Activated CD4-positive, alpha-beta T cell treated with anti-CD3 and anti-CD28 coated beads for 48 hours (primary cell): Measurements from ENCODE around the gene DGKD.

ENCODE experiments used
- DNase-seq: peaks from one replicate; pipeline ENCODE4 v3.0.0-alpha.2; 2020

DGKD gene

DNA sequence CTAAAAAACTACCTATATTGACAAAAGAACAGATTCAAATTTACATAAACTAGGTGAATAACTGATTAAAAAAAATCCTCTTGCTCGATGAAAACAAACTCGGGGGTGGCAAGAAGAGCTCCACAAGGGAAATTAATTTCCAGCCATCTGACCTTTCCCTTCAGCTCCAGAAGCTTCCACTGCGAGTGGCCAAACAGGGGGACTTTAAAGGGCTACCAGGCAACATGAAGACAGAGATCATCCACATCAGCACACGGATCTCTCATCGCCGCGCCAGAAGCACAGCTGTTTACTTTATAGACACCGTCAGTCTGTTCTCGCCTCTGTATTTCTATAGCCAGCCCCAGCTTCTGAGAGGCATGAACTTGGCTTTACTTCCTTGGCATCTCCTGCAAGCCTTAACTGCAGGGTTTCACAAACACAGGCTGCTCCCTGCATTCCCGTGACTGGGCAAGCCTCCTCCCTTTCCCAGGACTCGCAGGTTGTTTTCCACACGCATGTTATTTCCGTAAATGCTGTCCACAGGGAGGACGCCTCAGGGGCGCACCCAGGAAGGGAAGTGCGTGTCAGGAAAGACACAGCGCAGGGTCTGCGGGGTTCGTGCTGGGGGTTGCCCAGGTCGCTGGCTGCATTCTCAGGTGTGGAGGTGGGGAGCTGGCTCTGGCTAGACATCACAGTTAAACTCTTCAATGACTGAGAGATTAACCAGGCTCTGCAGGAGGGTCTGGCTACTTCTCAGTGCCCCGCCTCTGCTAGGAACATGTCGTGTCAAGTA lies 127.3 kb downstream of the DGKD start:
- no peak for DNase-seq

DNA sequence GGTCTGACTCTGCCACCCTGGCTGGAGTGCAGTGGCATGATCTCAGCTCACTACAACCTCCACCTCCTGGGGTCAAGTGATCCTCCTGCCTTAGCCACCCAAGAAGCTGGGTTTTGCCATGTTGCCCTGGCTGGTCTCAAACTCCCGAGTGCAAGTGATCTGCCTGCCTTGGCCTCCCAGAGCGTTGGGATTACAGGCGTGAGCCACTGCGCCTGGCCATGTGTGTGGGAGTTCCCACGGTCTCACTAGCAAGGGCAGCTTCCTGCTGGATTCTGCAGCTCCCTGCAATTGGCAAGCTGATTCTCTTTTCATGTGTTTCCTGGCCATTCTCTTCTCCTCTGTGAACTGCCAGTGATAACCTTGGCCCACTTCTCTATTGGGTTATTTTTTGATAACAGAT lies 128.3 kb downstream of the DGKD start:
- no peak for DNase-seq

DNA sequence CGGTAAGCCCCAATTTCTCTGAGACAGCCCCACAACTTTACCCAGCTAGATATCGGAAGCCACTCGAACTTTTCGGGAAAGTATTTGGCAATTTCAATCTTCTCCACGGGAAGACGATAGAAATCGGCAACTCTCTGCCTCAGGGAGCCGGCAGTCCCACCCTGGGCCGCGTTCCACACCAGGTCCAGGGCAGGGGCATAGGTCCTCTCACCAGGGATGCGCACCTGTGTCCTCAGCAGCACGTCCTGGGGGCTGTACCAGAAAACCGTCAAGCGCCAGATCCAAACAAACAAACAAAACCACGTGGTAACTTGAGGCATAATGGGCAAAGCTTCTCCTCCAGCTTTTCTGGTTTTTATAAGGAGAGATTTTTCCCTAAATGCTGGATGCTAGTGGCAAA lies 131.4 kb downstream of the DGKD start:
- DNase-seq: no peak

DNA sequence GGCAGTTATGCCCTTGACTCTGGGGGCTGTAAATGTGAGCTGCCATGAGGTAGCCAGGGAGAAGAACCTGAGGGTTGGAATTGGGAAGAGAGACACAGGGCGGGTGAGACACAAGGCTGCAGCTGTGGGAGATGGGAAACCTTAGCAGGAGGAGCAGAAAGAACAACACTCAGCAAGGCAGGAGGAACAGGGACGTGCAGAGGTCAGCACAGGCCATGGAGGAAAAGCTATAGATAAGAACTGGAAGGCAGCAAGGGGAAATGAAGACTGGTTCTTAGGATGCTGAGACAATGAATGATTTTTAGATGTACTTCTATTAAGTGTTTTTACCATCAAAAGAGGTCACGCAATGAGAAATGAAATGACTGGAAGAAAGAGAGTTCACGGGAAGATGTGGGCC lies 132.1 kb downstream of the DGKD start:
- no peak for DNase-seq

DNA sequence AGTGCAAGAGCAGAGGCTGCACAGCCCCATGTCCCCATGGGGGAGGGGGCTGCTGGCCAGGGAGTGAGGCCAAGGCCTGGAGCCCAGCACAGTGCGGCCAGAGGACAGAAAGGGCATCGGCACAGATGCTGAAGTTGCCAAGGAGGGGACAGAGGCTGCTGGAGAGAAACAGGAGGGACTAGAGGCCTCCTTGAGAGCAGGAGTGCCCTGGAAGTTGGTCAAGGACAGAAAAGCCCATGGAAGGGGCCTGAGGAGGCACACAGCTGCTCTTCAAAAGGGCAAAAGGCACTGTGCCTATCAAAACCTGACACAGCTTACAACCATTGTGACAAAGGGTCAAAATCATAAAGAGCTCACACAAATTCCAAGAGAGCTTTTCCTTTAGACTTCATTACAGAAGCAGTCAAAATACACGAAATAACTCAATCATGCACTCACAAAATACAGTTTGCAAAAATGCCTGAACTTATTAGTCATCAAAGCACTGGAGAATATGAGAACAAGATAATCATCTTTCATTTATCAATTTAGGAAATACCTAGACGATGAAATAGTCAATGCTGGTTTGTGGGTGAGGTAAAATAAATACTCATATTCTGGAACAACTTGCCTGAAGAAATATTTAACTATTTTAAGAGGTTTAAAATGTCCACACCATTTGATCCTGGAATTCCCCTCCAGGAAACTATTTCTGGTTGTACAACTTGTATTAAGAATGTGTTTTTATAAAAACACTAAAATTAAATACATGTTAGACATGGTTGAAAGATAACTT lies 132.7 kb downstream of the DGKD start:
- no peak for DNase-seq

DNA sequence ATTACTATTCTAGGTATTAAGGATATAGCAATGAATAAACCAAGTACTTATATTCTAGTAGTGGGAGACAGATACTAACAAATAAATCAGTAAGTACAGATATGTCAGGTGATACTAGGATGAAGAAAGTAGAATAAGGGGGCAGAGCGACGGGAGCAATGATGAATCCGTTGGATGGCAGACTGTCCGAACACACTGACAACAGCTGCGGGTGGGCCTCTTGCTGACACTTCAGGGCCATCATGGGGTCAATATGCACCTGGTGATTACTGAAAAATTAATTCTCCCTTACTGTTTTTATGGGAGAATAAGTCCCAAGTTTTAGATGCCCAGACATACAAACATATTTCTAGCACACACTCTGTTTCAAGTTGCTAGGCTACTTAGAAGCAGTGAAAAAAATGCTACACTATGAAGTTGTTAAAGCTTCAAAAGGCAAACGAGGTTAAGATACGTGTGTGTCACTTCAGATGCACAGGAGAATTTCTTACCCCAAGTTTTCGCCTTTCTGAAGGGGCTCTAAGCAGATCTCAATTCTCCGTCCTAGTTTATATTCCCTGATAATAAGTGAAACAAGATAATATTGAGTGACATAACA lies 133.6 kb downstream of the DGKD start:
- no peak for DNase-seq

DNA sequence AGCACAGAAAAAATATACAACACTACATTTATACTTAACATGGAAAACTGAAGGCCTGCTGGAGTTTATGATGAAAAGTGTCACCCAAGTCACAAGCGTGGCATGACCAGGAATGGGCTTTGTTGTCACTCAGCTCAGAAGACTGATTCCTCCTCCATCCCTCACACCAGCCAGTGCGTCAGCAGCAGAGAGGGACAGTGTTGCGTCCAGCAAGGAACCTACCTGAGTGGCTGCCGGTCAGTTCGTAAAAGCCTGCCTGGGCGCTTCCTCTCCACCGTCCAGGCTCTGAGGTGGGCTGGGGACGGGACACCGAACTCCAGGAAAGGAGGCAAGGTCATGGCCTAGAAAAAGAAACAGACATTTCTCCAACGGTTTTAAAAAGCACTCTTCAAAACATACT lies 134.8 kb downstream of the DGKD start:
- no peak for DNase-seq

DNA sequence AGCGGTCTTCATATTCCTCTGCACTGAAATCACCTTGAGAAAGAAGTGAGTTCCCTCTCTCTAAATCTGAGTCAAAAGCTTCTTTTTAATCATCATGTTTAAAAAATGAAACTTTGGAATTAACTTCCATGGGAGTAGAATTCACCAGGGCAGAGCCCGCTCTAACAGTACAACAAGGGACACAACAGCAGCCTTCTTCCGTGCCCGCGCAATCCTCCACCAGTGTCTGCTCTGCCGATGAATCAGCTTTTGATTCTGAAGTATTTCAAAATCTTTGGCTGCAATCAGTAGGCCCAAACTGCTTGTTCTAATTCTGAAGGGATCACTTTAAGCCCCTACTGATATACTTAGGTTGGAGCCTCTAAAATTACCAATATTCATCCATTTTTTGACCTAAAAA lies 135.4 kb downstream of the DGKD start:
- DNase-seq: no peak

DNA sequence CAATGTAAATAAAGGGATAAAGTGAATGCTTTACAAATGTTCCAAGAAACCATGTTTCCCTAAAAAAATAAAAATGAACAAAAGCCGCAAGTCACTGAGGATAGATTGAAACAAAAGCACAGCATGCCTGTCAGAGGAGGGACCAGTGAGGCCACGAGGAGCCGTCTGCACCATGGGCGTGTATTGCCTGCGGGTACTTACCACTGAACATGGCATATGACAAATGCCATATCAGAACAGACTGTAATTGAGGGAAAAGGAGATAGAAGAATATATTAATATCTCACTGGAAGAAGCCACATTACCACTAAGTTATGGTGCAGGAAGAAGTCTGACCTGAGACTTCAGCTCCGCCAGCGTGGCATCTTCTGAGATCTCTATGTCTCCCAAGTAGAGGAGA lies 136.5 kb downstream of the DGKD start:
- DNase-seq: no peak

DNA sequence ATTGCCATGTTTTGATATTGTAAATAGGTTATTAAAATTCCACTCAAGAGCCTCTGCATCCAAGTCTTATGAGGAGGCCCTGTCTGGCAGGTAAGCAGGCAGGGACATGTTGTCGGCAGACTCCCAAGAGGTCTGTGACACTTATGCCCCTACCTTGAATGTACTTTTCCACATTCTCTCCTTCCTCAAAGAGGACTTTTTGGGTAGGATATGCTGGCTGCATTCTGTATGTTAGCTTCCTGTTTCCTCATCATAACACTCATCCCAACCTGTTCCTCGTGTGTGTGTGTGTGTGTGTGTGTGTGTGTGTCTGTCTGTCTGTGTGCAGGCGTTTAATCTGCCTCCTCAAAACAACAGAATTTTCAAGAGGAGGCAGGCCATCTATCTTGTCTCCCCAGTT lies 137.0 kb downstream of the DGKD start:
- no peak for DNase-seq

DNA sequence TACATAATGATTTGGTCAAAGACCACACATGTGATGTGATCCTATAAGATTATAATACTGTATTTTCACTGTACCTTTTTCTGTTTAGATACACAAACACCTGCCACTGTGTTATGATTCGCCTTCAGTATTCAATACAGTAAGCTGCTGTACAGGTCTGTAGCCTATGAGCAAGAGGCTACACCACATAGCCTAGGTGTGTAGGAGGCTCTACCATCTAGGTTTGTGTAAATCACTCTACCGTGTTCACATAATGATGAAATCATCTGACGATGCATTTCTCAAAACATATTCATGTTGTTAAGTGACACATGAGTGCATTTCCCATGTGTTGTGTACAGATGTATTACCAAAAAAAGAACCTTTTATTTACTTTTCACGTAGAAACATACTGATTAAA lies 137.8 kb downstream of the DGKD start:
- no peak for DNase-seq

DNA sequence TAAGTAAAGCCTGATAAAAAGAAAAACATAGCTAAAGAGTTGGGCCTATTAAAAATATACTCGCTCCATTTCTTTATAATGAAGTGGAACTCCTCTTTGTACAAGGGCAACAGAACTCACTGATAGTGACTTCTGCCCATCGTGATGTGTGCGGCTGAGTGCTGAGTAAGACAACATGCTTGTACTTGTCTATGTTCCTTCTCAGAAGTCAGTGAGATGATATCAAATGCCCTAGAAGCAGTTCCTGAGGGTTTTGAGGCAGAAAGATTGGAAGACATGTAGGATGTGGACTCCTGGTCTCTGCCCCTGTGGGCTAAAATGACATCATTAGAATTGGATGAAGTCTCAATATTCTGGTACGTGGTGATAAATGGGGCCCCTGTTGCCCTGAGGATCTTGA lies 138.5 kb downstream of the DGKD start:
- DNase-seq: no peak

DNA sequence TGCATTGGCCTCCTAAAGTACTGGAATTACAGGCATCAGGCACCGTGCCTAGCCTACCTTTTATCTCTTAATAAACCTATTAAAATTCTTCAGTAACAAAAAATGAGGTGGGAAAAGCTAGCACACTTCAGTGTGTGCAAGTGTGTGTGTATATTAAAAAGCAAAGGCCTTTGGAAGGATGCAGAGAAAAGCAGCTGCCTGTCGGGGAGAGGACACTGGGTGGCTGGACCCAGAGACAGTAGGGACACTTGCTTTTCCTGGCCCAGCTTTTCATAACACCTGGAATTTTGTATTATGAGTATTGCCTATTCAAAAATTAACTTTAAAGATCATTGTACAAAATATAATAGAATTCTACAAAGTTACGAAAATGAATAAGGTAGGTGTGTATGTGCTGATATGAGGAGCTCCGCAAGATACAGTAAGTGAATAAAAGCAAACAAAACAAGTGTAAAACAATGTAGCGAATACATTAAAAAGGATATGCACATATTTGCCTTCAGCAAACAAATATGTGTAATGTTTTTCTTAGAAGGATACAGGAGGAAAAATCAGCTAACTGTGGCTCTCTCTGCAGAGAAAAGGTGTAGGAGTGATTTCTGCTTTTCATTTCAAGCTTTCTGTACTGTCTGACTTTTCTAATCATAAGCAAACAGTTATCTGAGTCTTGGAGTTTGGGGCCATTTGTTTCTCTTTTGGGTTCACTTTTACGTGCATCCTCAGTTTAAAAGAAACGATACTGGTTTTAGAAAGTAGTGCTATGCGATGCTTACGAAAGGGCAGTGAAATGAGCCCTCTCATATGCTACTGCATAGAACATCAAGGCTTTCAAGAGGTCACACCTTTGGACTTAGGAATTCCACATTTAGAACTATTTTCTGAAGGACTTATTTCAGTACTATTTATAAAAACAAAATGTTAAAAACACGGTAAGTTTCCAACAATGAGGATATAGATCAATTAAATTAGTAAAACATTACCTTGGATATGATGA lies 141.5 kb downstream of the DGKD start:
- DNase-seq: no peak

DNA sequence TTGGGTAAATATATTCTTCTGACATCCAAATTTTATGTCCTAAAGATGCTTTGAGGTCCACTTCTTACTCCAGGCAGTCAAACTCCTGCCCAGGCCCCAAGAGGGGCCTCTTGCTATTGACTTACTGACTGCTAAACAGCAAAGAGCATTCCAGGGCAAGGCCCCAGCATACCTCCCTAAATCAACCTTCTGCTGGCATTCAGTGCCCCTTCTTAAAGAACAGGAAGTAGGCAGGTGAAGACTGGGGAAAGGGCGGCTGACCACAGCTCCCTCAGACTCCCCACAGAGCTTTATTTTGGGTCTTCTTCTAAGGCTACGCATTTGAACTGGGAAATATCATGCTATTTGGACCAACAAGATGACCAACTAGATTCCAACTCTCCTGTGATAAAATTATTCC lies 143.4 kb downstream of the DGKD start:
- no peak for DNase-seq

DNA sequence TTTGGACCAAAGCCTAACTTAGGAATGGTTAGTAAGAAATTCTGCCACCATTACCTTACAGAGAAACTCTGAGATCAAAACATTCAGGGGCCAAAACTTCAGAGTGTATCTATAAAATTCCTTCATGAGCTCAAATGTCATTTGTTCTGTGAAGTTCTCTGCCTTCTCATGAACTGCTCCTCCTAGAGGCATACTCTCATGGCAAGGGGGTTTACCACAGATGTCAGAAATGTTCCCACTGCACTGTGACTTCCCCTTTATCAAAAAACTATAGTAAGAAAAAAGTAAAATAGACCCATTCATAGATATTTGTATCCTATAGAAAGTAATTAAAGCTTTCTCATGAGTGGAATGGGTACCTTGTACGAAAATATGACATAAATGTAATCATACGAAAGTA lies 143.8 kb downstream of the DGKD start:
- no peak for DNase-seq

DNA sequence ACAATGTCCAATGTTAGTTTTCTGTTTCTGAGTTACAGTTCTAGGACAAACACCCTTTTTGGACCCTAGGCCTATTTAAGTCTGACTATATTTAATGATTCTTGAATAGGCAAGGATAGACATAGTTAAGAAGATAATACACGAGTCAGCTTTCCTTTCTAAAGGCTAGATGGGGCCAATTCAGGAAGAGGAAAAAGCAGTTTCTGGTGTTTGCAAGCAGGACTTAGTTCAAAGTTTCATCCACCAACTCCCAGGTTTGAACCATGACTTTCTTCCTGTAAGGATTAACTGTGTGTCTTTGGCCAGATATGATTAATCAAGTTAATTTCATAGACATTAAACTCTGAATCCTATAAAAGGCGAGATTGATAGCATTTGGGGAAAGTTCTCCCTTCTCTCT lies 145.6 kb downstream of the DGKD start:
- DNase-seq: no peak

DNA sequence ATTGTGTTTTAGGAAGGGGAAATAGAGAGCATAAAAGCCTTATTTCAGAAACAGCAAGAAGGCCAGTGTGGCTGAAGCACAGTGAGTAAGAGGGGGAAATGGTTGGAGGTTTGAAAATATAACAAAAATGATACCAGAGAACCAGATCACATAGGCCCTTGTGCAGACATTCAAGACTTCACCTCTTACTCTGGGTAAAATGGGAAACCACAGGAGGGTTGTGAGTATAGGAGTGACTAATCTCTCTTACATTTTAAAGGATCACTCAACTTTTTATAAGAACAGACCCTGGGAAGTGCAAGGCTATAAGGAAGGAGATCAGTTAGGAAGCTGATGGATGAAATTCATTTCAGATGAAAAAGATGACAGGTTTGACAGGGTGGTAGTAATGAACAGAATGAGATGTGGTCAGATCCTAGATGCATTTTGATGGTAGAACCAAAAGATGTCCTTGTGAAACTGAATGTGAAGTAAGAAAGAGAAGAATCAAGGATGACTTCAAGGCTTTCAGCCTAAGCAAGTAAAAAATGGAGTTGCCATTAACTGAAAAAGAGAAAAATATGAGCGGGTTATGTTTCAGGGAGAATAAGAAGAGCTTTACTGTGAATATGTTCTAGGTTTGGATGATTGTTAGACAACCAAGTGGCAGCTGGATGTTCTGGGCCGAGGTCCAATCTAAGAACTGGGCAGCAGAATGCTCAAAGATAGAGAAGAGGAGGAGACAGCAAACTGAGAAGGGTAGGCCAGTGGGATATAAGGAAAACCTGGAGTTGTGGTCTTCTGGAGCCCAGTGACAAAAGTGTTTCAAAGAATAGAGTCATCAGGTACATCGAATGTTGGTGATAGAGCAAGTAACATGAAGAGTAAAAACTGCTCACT lies 147.1 kb downstream of the DGKD start:
- DNase-seq: no peak

DNA sequence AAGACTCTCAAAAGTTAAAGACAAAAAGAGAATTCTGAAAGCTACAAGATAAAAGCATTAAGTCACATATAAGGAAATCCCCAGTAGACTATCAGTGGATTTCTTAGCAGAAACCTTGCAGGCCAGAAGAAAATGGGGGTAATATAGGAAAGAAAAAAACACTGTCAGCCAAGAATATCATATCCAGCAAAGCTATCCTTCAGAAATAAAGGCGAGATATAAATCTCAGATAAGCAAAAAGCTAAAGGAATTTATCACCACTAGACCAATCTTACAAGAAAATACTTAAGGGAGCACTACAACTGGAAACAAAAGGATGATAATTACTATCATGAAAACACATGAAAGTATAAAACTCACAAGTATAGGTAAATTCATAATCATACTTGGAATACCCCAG lies 149.2 kb downstream of the DGKD start:
- DNase-seq: no peak

DNA sequence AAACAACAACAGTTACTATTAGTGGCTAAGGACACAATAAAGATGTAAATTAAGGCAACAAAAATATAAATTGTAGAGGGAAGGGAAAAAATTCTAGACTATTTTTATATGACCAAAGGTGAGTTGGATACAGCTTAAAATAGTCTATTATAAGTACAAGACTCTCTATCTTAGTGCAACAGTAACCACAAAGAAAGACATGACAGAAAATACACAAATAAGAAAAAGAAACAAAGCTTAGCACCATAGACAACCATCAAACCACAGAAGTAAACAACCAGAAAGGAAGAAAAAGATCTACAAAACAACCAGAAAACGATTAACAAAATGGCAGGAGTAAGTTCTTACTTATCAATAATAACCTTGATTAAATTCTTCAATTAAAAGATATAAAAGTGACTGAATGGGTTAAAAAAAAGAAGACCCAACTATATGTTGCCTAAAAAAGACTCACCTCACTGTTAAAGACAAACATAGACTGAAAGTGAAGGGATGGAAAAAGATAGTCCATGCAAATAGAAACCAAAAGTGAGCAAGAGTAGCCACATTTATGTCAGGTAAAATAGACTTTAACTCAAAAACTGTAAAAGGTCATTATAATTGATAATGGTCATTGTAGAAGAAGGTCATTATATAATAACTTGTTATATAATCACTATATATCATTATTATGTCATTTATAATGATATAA lies 149.8 kb downstream of the DGKD start:
- no peak for DNase-seq

DNA sequence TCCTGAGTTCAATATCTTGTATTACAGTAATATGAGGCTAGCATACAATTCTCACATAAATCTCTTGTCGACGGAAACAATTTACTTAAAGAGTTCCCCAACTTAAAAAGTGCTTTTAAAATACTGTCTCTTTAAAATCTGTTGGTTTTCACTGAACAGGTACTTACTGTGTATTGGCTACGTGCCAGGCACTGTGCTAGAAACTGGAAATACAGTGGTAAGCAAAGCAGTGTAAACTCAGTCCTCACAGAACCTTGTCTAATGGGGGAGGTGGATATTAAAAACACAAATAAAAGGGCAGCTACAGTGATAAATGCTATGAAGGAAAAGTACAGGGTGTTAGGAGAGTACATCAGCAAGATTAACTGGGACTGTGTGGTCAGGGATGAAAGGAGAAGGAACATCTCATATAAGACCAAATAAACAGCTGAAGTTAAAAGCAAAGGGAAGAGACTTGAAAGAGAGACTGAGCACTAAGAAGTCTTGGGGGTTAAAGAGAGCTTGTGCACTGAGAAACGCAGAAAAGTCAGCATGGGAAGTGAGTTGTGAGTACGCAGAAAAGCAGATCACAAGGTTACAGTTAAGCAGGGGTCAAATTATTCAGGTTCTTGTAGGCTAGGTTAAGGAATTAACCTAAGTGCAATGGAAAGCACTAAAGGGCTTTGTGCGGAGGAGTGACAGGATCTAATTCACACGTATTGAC lies 159.8 kb downstream of the DGKD start:
- DNase-seq: no peak
